HFF-Myc (cell line): ENCODE results near the gene CLASP1.
"Not testable (repeated sequence)": the region's sequence is repeated elsewhere in the genome, so short reads cannot be mapped to it uniquely, and the experiment has no call there.

Source experiments
- DNase-seq: peaks from one replicate; pipeline ENCODE4 v3.0.0-alpha.2; 2011; ENCODE audit warnings: low read depth; ENCODE audit errors: extremely low read depth
- H3K4me3 ChIP-seq: replicated peaks from 2 replicates; pipeline ENCODE4 v1.5.1; 2011; ENCODE audit warnings: low read depth, mild to moderate bottlenecking, control low read depth, low read length
- TF ChIP-seq, protein P1 (sequence below): IDR thresholded peaks from 2 replicates; pipeline ENCODE4 v1.5.1; 2012; ENCODE audit warnings: mild to moderate bottlenecking, low read depth, low read length, control low read depth; ENCODE audit errors: missing control alignments

Gene CLASP1

DNA sequence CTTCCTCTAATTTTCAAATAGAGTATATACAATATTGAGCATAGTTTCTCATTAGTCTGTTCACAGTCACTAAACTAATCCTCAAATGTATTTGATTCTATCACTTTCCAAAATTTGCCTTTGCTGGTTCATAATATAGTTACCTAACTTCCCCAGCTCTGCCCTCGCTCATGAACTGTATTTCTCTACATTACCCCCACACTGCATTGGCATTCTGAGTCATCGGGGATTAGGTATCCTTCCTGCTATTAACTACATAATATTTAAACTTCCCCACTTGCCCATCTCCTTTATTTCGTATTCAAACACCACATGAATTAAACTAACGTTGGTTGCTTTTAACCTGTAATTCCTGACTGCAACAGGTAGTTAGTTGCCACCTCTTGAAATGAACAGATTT, 14.8 kb upstream of the CLASP1 start:
- no peak for DNase-seq

DNA sequence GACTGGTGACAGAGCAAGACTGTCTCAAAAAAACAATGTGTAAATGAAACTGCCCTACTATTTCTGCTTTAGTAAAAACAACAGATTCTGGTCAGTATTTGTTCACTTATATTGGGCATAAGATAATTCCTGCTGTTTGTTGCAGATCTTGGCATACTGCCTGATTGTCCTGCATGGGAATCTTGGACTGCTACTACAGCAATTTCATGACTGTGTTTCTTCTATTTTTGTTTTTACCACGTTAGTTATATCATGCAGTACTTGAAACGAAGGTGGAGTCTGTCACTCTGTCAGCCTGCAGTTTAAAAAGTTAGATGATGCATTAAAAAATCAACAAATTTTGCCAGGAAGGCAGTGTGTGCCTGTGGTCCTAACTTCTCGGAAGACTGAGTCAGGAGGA, 14.2 kb upstream of the CLASP1 start:
- TF ChIP-seq, protein P1, sequence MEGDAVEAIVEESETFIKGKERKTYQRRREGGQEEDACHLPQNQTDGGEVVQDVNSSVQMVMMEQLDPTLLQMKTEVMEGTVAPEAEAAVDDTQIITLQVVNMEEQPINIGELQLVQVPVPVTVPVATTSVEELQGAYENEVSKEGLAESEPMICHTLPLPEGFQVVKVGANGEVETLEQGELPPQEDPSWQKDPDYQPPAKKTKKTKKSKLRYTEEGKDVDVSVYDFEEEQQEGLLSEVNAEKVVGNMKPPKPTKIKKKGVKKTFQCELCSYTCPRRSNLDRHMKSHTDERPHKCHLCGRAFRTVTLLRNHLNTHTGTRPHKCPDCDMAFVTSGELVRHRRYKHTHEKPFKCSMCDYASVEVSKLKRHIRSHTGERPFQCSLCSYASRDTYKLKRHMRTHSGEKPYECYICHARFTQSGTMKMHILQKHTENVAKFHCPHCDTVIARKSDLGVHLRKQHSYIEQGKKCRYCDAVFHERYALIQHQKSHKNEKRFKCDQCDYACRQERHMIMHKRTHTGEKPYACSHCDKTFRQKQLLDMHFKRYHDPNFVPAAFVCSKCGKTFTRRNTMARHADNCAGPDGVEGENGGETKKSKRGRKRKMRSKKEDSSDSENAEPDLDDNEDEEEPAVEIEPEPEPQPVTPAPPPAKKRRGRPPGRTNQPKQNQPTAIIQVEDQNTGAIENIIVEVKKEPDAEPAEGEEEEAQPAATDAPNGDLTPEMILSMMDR = no peak
- H3K4me3 ChIP-seq = no peak overlapping the region
- no peak for DNase-seq

More for the DNA sequence above, 14.8 kb upstream of the CLASP1 start:
- no peak overlapping the region for H3K4me3 ChIP-seq
- TF ChIP-seq, protein P1 = no peak

DNA sequence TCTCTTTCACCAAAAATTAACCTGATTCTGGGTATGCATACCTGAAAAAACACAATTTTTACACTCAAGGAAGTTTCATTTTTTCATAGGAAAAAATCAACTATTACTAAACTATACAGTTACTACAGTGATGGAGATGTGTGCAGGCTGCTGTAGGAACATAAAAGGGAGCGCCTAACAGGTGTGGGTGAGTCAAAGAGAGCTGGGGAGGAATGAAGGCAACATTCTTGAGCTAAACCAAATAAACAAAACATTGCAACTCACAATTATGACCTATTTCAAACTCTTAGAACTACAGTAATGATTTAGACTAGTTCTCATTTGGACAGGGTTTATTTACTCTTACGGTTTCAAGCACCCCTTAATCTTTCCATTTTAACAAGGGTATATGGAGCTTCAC, 13.4 kb upstream of the CLASP1 start:
- H3K4me3 ChIP-seq = no peak overlapping the region
- DNase-seq = no peak
- TF ChIP-seq, protein P1 = no peak

DNA sequence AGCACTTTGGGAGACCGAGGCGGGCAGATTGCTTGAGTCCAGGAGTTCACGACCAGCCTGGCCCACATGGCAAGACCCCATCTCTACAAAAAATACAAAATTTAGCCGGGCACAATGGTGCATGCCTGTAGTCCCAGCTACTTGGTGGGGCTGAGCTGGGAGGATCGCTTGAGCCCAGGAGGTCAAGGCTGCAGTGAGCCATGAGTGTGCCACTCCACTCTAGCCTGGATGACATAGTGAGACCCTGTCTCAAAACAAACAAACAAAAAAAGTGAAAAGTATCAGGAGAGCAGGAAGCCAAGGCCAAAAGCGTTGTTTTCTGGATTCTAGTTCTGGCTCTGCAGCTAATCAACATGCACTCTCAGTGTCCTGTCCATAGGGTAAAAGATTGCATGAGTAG, 10.7 kb upstream of the CLASP1 start:
- H3K4me3 ChIP-seq = no peak overlapping the region
- TF ChIP-seq, protein P1 = no peak
- DNase-seq = no peak

DNA sequence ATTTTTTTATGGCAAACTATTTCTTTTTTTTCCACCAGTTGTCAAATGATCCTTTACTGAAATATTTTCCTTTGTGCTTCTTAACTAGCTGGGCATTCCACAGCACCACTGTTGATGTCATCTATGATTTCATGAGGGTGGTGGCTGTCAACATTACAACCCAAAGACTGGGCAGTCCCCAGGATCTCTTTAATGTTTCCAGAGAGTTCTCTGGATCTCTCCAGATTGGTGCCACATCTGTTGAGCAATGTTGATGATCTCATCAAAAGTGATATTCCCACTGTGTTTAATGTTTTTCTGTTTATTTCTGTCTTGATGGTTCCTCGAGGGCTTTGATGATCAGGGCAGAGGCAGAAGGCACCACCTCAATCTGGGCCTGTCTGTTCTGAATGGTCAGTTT, 9.1 kb upstream of the CLASP1 start:
- not testable (repeated sequence) for H3K4me3 ChIP-seq, DNase-seq

DNA sequence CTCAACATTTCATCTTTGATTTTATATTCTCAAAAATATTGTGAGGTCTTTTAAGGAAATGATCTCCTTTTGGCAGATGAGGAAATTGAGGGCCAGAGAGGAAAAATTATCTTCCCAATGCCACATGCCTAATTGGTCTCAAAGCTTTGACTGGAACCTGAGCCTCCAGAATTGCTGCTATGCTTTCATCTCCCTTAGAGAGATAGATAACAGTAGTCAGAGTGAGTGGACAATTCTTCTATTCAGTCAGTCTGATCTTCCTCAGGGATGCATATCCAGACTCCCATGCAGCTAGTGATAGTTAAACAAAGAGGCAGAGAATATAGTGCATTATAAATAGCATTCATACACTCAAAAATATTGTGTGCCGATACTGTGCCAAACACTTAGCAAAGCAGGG, 3.8 kb upstream of the CLASP1 start:
- TF ChIP-seq, protein P1 = no peak
- no peak overlapping the region for H3K4me3 ChIP-seq
- DNase-seq = no peak

DNA sequence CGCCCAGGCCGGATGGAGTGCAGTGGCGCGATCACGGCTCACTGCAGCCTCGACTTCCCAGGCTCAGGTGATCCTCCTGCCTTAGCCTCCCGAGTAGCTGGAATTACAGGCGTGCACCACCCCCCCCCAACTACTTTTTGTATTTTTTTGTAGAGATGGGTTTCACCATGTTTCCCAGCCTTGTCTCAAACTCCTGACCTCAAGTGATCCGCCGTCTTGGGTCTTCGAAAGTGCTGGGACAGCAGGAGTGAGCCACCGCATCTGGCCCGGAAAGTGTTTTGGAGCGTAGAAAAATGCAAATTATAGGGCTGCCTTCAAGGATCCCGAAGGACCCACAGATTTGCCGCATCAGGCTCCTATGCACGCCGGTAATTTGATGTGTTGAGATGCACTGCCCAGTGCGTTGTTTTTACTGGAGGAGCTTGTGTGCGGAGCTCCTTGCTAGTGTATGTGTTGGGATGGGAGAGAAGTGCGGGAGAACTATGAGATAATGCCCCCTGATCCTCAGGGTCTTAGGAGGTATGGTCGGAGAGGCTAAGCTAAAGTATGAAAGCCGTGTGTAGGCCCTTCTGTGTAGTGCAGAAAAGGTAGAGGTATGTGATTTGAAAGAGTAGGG, 1.2 kb upstream of the CLASP1 start:
- peak overlapping the region; percentile 83 for H3K4me3 ChIP-seq
- DNase-seq = no peak
- TF ChIP-seq, protein P1 = no peak
